Activated CD4-positive, CD25-positive, alpha-beta regulatory T cell treated with anti-CD3 and anti-CD28 coated beads, Interleukin-2, amount 50 U/mL, for 72 hours (primary cell): ENCODE measurements around the gene NAPB.
"Not testable (repeated sequence)": the region's sequence is repeated elsewhere in the genome, so short reads cannot be mapped to it uniquely, and the experiment has no call there.

ENCODE experiments used
- DNase-seq: peaks from one replicate; pipeline ENCODE4 v3.0.0; 2021

NAPB gene

GRCh38 chr20:23366384-23366783 is 54.9 kb downstream of the NAPB start:
- no peak for DNase-seq

- DNase-seq = no peak
Observed at GRCh38 chr20:23365390-23366165, 55.7 kb downstream of the NAPB start.

- no peak for DNase-seq
Observed at GRCh38 chr20:23363257-23363649, 58.0 kb downstream of the NAPB start.

DNA sequence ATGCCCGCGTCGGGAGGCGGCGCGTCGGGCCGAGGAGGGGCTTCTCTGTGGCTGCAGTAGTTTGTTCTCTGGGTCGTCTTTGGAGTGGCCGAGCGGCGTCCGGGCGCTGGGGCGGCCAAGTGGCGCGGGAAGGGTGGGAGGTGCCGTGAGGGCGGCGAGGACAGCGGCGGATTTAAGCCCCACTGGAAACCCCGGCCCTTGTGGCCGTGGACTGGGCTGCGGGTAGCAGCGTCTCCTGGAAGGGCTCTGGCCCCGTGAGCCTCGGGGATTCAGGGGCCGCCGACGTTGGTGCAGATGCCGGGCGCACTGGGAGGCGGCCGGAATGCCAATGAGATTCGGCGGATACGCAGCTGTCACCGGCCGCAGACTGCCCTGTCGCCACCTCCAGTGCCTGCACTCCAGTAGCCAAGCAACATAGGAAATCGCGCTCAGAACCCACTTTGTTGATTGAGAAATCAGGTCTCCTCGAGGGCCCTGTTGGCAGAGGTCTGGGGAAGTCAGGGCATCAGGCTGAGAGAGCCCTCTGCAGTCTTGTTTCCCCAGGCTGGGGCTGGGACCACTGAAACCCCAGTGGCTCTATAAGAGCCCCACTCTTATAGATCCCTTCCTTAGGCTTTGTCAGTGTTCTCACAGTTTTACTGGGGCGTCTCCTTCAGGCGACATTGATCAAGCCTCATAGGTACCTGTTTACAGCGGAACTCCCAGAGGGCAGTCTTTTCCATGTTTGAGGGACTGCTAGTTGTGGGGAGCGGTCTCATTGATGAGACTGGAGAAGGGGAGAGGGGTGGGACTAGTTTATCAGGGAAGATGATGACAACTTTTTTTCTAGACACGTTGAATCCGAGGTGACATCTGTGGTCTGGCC is 58.7 kb downstream of the NAPB start:
- no peak for DNase-seq

GRCh38 chr20:23361476-23362391 is 59.6 kb downstream of the NAPB start, which contains the start of gene GZF1:
GZF1 (plus strand) TSS chr20:23362182; CDS start chr20:23364384, 2,202 bp downstream.
- DNase-seq = peak; percentile 99

DNA sequence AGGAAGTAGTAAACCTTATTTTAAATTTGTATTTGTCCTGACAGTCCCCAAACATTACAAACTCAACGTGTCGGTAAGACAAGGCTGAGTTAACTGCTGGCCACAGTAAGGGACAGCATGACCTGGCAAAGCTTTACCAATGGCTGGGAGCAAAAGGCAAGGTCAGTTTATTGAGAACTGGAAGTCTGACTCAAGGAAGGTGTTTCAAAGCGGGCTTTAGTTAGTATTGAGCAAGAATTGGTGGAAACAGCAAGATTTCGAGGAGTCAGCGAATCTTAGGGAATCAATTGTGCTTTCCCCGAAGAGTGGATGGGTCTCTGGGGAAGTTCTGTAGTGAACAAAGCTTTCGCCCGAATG is 60.2 kb downstream of the NAPB start:
- no peak for DNase-seq

- no peak for DNase-seq
Observed at GRCh38 chr20:23360531-23360930, 60.8 kb downstream of the NAPB start.

GRCh38 chr20:23358923-23359593 is 62.2 kb downstream of the NAPB start:
- DNase-seq = no peak

- DNase-seq = no peak
Observed at GRCh38 chr20:23358563-23358906, 62.8 kb downstream of the NAPB start.

DNA sequence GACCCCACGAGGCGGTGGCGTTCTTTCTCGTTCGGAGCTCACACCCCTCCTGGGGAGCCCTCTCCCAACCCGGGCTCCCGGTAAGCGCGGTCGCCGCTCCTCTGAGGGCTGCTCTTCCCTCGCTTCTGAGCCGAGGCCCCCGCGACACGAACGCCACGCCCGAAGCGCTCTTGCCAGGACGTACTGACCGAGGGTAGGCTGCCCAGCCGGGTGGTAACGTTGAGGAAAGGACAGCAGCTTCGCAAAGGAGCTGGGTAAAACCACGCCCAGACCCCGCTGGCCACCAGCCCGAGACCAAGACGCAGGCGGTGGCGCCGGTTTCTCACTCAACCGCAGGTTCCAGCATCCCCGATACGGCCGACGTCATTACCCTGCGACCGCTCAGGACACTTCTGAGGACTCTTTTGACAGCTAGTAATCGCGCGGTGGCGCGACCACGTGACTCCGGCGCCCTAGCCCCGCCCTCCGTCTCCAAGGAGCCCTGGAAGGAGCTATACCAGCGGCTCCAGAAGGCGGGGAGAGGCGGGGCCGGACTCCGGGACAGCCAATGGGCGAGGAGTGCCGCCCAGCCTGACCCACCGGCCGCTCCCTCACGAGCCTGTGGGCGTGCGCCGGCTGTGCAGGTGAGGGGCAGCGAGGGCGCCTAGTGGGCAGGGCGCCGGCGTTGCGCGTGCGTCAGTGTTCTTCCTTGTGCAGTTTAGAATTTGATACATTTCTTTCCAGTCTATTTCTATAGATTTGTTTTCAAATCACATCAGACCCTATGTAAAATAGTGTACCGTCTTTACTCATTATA is 63.3 kb downstream of the NAPB start:
- DNase-seq = peak; percentile 100

GRCh38 chr20:23356203-23356602 is 65.1 kb downstream of the NAPB start:
- no peak for DNase-seq

DNA sequence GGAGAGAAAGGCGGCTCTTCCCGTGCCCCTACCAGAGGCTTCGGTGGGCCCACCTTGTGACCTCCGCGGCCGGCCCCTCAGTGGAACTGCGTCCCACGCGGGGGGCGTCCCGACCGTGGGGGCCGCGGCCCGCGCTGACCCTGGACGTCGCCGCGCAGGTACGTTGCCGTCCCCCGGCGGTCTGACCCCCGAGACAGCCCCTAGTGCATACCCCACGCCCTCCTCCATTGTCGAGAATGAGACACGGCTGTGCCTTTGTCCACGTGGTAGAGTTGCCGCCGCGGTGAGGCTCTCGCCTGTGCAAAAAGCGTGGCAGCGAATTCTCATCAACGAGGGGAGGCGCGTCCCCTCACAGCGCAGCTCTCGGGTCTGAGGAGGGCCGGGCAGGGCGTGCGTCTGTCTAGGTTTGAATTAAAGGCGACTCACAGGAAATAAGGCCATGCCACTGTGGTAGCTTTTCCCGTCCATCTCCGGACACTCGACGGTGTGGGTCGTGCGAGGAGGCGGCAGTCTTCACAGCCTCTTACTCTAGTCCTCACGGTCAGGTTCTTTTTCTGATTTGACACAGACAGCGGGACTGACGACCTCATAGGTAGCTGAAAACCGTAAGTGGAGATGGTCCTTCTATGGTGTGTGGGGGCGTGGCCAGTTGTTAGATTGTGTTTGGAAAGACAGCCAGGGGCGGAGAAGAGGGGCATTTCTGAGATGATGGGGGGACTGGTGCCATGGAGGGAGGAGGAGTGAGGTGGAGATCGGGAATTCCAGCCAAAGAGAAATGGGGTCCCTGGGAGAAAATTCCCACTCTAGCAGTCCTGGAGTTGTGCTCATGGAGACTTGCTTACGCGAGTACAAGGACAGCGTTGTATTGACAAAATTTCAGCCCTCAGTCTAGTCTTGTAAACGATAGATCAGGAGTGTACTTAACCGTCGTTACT is 70.1 kb downstream of the NAPB start:
- peak; percentile 62 for DNase-seq

- peak; percentile 96 for DNase-seq
Observed at GRCh38 chr20:23350196-23350903, 70.9 kb downstream of the NAPB start, which contains the start of gene NXT1. NXT1 (plus strand) TSS chr20:23350791; CDS start chr20:23354042, 3,251 bp downstream.

- DNase-seq = no peak
Observed at GRCh38 chr20:23349338-23350195, 71.7 kb downstream of the NAPB start.

- DNase-seq = not testable (repeated sequence)
Observed at GRCh38 chr20:23348510-23348909, 72.8 kb downstream of the NAPB start.

DNA sequence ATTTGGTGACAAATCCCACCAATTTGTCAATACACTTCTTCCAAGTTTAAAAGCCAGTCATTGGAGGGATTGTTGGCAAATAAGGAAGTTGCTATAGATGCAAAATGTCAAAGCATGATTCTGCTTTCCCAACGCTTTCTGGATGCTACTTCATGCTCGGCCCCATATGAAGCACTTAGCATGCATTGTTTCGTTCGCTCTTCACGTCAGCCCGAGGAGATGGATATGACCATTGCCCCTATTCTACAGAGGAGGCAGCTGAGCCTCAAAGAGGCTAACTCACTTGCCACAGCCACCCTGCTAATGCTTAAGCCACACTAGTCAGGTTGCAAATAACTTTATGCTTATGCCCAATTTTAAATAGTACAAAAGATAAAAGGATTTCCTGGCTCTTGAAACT is 73.5 kb downstream of the NAPB start:
- DNase-seq = no peak

- no peak for DNase-seq
Observed at GRCh38 chr20:23346002-23346401, 75.3 kb downstream of the NAPB start.

DNA sequence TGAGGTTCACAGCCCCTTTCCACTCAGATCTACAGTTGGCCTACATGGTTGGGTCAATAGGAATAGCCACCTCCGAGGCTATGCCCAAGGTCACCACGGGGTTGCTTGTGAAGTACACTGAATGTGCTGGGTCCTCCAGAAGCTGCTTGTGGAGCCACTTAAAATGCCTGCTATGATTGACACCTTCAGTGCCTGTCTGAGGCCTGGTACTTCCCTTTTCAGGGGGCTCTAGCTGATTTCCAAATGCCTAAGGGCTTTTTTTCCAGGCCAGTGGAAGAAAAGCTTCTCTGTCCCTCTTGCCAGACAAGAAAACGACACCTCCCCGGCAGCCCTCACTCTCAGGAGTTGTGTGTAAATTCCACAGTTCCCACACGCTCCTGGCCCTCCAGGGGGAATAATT is 77.0 kb downstream of the NAPB start:
- no peak for DNase-seq

DNA sequence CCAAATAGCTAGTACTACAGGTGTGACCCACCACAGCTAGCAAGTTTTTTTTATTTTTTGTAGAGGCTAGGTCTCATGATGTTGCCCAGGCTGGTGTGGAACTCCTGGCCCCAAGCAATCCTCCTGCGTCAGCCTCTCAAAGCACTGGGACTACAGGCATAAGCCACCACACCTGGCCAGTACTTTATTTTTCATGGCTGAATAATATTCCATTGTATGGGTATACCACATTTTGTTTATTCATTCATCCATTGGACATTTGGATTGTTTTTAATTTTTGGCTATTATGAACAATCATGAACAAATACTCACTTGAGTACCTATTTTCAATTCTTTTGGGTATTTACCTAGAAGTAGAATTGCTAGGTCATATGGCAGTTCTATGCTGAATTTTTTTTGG is 77.7 kb downstream of the NAPB start:
- DNase-seq = no peak
